Transverse colon (tissue), 4 donors: ENCODE results near the gene SYT1. TPM values are rescaled to one million over a fixed set of nuclear protein-coding genes. Genes with fewer than 3 reads are reported as not detected.

ENCODE experiments used
- DNase-seq: peaks from one replicate; pipeline ENCODE4 v3.0.0-alpha.2; 2019
- H3K27ac ChIP-seq, 4 donors: fragments of 200-600 bp; sonication (generic); 2 replicates each; pipeline ENCODE4 v1.5.1; 2016 to 2018; ENCODE audit warnings: inconsistent platforms in 4 of 4
- H3K27me3 ChIP-seq: fragments of 200-600 bp; sonication (generic); 2 replicates; pipeline ENCODE4 v1.5.1; 2017; ENCODE audit warnings: inconsistent platforms
- H3K36me3 ChIP-seq, 4 donors: fragments of 200-600 bp; sonication (generic); 2 replicates each; pipeline ENCODE4 v1.5.1; 2017 to 2019; ENCODE audit warnings: inconsistent platforms in 4 of 4
- H3K4me1 ChIP-seq, 4 donors: fragments of 200-600 bp; sonication (generic); 2 replicates each; pipeline ENCODE4 v1.5.1; 2017 to 2020; ENCODE audit warnings: inconsistent platforms in 4 of 4
- H3K4me3 ChIP-seq, 4 donors: fragments of 200-600 bp; sonication (generic); 1 replicate in 1 of 4; 2 replicates in 3 of 4; pipeline versions ENCODE4 v1.5.1 to v1.6.1; 2017 to 2019; ENCODE audit warnings: inconsistent platforms in 4 of 4
- H3K9me3 ChIP-seq, 2 donors: fragments of 200-600 bp; sonication (generic); 2 replicates each; pipeline ENCODE4 v1.5.1; 2017 to 2019; ENCODE audit warnings: inconsistent platforms in 2 of 2
- CTCF ChIP-seq, 5 experiments: fragments of 200-600 bp in 3 of 5; fragments of 450-650 bp in 2 of 5; sonication (generic) in 3 of 5; IDR thresholded peaks; 1 replicate in 2 of 5; 2 replicates in 3 of 5; pipeline ENCODE4 v1.5.1; 2016 to 2017; ENCODE audit warnings: antibody characterized with exemption in 5 of 5, inconsistent platforms in 3 of 5, mild to moderate bottlenecking in 2 of 5, moderate library complexity in 1 of 5
- EP300 ChIP-seq: sonication (generic); formaldehyde crosslinking; IDR thresholded peaks from one replicate; pipeline ENCODE4 v1.6.1; 2017; ENCODE audit warnings: antibody characterized with exemption, low read depth
- POLR2A ChIP-seq: fragments of 450-650 bp; IDR thresholded peaks from one replicate; pipeline ENCODE4 v1.6.1; 2016; ENCODE audit warnings: antibody characterized with exemption, mild to moderate bottlenecking, moderate library complexity
- POLR2AphosphoS5 ChIP-seq, 3 donors: sonication (generic); formaldehyde crosslinking; IDR thresholded peaks; one replicate each; pipeline ENCODE4 v1.6.1; 2016; ENCODE audit warnings: antibody characterized with exemption in 3 of 3
- WGBS, 2 donors: methylation state at CpG; one replicate each; pipeline ENCODE4 v1.1.5; 2018; ENCODE audit warnings: low coverage in 1 of 2; 5-methylcytosine and 5-hydroxymethylcytosine counted together
- in situ Hi-C, 4 donors: fragments of 200-750 bp; cut with MboI; loops; one replicate each; pipeline versions ENCODE4 v1.15.0 to v1.15.1; 2017; ENCODE audit warnings: low sequenced_read_pairs in 3 of 4, low pct_ligation_motif_present in 1 of 4, low pct_unique_long_range_greater_than_20kb in 1 of 4
- intact Hi-C: fragments of 100-400 bp; cut with DNase I; formaldehyde crosslinking; loops from one replicate; pipeline ENCODE4 v1.15.1; 2023; ENCODE audit warnings: low total_unique reads
- total RNA-seq, 4 donors: library from RNA; depleted of rRNA; stranded (reverse); fragments of >200 nt; gene quantifications; one replicate each; pipeline ENCODE4 v1.1.0, GENCODE V29; 2016

Gene SYT1
- total RNA-seq, 4 donors from 2014 or later, result 0.60 to 4.9 (median 2.1) TPM

GRCh38 chr12:79006306-79006705, 141.7 kb downstream of the SYT1 start:
- peak in 1 of 5 experiments; percentile 6 for TF ChIP-seq CTCF (IDR thresholded peaks at IDR 0.05)
- TF ChIP-seq POLR2A, result no peak
- TF ChIP-seq POLR2AphosphoS5 (IDR thresholded peaks at IDR 0.05), result no peak
- intact Hi-C loops (no loop called here), in situ Hi-C loops (no loop called here)
- Histone ChIP-seq H3K36me3 (no peaks in the 10 kb centered on the region), H3K9me3 (no peaks in the 10 kb centered on the region), H3K4me1 (no peaks in the 10 kb centered on the region), H3K4me3 (no peak overlapping the region), H3K27ac (no peak overlapping the region), H3K27me3 (no peaks in the 10 kb centered on the region)
- WGBS, 2 donors, result 53 to 67% methylated on average over 1 of the region's 1 CpG
- no peak for DNase-seq

GRCh38 chr12:79008591-79008990, 144.0 kb downstream of the SYT1 start:
- Histone ChIP-seq H3K36me3 (no peaks in the 10 kb centered on the region), H3K4me1 (no peaks in the 10 kb centered on the region), H3K27me3 (no peaks in the 10 kb centered on the region), H3K9me3 (no peaks in the 10 kb centered on the region), H3K27ac (no peak overlapping the region), H3K4me3 (no peak overlapping the region)
- WGBS, 2 donors, result 89% methylated on average over 2 of the region's 2 CpGs
- in situ Hi-C loops, result no loop called here
- DNase-seq, result no peak
- no peak for TF ChIP-seq EP300
- no peak for TF ChIP-seq CTCF (IDR thresholded peaks at IDR 0.05)
- TF ChIP-seq POLR2A, result no peak
- no peak for TF ChIP-seq POLR2AphosphoS5 (IDR thresholded peaks at IDR 0.05)
- intact Hi-C loops, result no loop called here

GRCh38 chr12:79012636-79013035, 148.1 kb downstream of the SYT1 start:
- no peak for DNase-seq
- Histone ChIP-seq H3K27ac (no peak overlapping the region), H3K9me3 (no peaks in the 10 kb centered on the region), H3K36me3 (no peaks in the 10 kb centered on the region), H3K4me1 (no peaks in the 10 kb centered on the region), H3K27me3 (no peaks in the 10 kb centered on the region), H3K4me3 (no peak overlapping the region)
- in situ Hi-C loops (no loop called here), intact Hi-C loops (no loop called here)
- no peak for TF ChIP-seq POLR2A
- no peak for TF ChIP-seq CTCF (IDR thresholded peaks at IDR 0.05)
- no peak for TF ChIP-seq EP300
- TF ChIP-seq POLR2AphosphoS5 (IDR thresholded peaks at IDR 0.05), result no peak
- WGBS, 2 donors, result 82 to 94% methylated on average over 2 to 3 of the region's 3 CpGs

- no peaks in the 10 kb centered on the region for H3K27me3 ChIP-seq
- no peak for DNase-seq
- H3K27ac ChIP-seq, result no peak overlapping the region
- in situ Hi-C loops (no loop called here), intact Hi-C loops (no loop called here)
- no peaks in the 10 kb centered on the region for H3K4me1 ChIP-seq
- no peak for TF ChIP-seq CTCF (IDR thresholded peaks at IDR 0.05)
- no peak for TF ChIP-seq EP300
- no peak for TF ChIP-seq POLR2A
- TF ChIP-seq POLR2AphosphoS5 (IDR thresholded peaks at IDR 0.05), result no peak
- 29 to 56% methylated on average over 2 of the region's 2 CpGs for WGBS, 2 donors
- no peaks in the 10 kb centered on the region for H3K9me3 ChIP-seq
- H3K36me3 ChIP-seq, result no peaks in the 10 kb centered on the region
- no peak overlapping the region for H3K4me3 ChIP-seq
Measured at GRCh38 chr12:79016181-79016580, 151.6 kb downstream of the SYT1 start.
